HG03342 (cell line): ENCODE measurements around the gene SLC25A21.
"Not testable (repeated sequence)": the region's sequence is repeated elsewhere in the genome, so short reads cannot be mapped to it uniquely, and the experiment has no call there.

ENCODE experiments used
- ATAC-seq: cut with Tn5 transposase; IDR thresholded peaks from one replicate; pipeline ENCODE4 v1.9.1; 2021; ENCODE audit warnings: mild to moderate bottlenecking, moderate library complexity; ENCODE audit not compliant: unreplicated experiment

Gene SLC25A21

GRCh38 chr14:36900846-36901245, 271.6 kb downstream of the SLC25A21 start:
- no peak for ATAC-seq

- ATAC-seq: not testable (repeated sequence)
Observed at GRCh38 chr14:36896300-36896699, 276.1 kb downstream of the SLC25A21 start.

DNA sequence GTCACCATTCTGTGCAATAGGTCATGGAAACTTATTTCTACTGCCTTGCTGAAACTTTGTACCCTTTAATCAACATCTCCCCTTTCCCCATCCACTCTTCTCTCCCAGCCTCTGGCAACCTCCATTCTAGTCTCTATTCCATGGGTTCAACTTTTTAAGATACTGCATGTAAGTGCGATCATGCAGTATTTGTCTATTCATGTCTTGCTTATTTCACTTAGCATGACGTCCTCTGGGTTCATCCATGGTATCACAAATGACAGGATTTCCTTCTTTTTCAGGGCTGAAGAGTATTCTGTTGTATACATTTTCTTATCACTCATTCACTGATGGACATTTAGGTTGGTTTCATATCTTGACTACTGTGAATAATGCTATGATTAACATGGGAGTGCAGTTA, 288.4 kb downstream of the SLC25A21 start:
- no peak for ATAC-seq

GRCh38 chr14:36880276-36880675, 292.1 kb downstream of the SLC25A21 start:
- ATAC-seq: no peak

DNA sequence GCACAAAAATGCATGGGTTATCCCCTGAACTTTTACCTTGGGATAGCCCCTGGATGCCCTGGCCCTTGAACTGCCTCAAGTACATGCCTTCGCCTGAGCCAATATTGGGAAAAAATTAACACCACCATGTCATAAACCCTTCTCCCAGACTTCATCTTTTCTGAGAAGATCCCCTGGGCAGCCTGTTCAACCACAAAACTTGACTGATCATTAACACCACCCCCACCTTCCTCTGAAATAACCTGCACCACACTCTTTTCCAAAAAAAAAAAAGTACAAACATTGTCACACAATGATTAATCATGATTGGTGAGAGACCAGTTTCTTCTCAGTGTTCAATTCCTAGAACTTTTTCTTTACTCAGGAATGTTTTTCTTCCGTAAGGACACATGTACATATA, 292.8 kb downstream of the SLC25A21 start:
- no peak for ATAC-seq

GRCh38 chr14:36874396-36875138, 297.8 kb downstream of the SLC25A21 start:
- no peak for ATAC-seq

DNA sequence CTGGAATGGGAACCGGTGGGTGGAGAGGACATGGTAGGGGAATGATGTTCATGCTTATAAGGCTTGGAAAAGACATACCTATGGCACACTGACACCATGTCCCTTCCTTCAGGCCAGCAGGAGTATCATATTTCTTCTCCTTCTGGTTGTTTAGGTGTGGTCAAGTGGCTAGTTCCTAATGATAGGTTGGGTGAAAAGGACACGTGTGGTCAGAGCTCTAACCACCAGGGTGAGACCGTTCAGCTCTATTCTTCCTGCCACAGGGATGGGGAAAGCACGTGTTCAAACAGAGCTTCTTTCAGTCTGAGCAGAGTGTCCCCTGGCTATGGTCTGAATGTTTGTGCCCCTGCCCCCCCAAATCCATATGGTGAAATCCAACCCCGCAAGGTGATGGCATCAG, 301.6 kb downstream of the SLC25A21 start:
- ATAC-seq: no peak

DNA sequence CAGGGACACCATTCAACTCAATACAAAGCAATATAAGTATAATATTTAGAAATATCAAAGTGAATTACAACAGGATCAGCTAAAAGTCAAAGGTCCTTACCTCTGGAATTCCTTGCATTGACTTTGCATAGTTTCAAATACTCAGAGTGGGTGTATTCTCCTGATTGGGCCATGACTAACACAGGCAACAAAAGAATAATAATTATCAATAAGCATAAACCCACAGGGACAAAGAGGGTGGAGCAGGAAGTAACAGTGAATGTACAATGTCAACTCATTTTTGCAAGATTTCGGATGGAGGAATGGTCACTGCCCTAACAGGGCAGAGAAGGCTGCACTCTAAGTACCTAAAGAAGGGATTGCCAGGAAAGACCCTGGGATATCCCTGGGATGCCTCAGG, 303.3 kb downstream of the SLC25A21 start:
- ATAC-seq: no peak

DNA sequence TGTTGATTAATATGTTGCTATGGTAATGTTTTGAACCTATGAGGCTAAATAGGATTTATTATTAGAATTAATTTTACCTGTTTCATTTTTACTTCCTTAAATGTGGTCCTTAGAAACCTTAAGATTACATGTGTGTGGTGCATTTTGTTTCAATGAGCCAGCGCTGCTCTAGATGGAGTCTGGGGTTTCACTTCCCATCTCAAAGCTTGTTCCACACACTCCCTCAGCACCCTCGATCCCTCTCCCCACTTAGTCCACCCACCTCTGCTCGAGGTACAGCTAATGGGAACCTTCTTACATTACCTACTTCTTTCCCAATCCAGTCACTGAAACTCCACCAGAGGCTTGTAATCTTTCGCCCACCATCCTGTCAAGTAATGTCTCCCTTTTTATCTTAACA, 305.5 kb downstream of the SLC25A21 start:
- peak; percentile 86 for ATAC-seq

- ATAC-seq: no peak
Observed at GRCh38 chr14:36863271-36863670, 309.1 kb downstream of the SLC25A21 start.

DNA sequence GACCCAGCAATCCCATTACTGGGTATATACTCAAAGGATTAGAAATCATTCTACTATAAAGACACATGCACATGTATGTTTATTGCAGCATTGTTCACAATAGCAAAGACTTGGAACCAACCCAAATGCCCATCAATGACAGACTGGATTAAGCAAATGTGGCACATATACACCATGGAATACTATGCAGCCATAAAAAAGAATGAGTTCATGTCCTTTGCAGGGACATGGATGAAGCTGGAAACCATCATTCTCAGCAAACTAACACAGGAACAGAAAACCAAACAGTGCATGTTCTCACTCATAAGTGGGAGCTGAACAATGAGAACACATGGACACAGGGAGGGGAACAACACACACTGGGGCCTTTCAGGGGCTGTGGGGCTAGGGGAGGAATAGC, 310.2 kb downstream of the SLC25A21 start:
- not testable (repeated sequence) for ATAC-seq

DNA sequence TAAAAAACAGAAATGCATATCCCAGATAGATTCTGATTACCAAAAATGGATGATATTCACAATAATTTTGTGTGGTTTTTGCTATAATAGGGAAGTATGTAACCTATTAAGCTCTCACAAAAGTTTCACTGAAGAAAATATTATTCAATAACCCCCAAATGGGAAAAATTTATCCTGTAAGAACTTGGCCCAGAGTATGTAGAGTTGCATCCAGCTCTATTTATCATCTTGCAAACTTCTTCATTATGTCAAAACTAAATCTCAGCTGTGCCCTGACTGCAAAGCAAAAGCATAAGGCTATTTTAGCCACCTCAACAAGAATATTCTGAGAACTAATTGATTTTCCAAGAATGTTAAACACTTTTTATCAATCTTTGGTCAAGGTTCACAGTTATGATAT, 311.6 kb downstream of the SLC25A21 start:
- no peak for ATAC-seq

GRCh38 chr14:36859119-36859518, 313.3 kb downstream of the SLC25A21 start:
- ATAC-seq: no peak

DNA sequence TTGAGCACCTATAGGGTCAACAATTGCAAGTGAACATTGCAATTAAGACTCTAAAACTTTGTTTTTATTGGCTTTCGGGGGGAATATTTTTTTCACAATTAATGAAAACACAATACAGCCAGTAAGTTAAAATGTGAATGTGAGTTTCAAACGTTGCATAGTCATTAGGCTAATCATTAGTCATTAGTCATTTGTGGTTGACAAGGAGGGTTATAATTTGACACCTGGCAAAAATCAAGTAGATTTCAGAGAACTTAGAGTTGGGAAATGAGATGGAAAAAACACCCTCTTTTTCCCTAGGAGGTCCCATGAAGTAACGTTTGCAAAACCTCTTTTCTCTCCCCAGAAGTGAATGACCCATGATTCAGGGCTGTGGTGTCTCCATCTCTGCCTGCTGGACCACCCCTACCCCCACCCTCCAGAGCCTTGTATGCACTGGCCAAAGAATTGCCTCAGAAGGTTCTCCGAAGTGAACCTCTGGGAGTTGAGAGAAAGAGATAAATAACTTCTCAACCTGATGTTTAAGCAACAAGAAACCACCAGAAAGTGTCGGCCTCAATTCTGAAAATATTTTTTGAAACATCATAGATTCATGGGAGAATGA, 314.5 kb downstream of the SLC25A21 start:
- no peak for ATAC-seq

DNA sequence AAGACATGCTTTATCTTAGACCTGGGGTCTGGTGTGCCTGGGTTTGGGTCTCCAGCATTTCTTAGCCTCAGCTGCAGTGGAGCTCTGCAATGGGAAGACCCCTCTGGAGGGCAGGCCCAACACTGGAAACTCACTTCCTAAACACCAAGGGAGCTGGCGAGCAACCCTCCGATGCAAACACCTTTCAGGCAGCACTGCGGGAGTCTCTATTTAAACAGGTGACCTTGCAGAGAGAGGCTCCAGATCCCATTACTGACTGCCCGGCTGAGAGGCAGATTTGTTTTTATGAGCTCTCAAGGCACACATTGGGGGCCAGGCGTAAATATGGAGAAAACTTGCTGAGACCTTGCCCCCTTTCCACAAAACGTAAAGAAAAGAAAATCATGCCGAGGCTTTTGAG, 315.3 kb downstream of the SLC25A21 start:
- ATAC-seq: no peak

DNA sequence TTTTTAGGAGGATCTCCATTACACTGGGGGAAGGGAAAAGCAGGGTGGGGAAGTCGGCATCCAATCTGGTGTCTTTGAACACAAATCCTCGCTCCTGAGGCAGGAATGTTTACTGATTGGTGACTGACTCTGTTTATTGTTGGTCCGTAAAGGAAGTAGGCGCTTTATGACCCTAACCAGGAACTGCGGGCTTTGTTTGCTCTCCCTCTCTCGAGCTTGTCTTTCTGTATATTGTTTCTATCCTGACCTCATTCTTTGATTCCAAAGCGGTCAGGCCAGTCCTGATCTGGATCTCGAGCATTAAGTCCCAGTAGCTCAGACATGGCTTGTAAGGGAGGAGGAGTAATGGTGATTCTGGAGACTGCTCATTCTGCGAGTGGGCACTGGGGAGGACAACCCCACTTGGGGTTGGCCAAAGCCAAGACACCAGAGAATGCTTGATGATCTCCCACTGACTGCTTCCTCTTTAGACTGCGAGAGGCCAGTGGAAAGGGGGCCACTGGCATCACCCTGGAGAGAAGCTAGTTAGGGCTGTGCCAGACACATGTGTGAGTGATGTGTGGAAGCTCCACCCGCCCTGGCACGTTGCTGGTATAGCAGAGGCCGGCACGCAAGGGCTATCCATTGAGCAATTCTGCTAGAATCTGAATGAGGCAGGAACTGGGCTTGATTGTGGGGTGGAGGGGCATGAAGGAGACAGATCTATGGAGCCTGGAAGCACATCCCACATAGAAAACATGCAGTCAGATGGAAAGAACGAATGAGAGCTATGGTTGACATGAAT, 316.1 kb downstream of the SLC25A21 start:
- ATAC-seq: no peak

DNA sequence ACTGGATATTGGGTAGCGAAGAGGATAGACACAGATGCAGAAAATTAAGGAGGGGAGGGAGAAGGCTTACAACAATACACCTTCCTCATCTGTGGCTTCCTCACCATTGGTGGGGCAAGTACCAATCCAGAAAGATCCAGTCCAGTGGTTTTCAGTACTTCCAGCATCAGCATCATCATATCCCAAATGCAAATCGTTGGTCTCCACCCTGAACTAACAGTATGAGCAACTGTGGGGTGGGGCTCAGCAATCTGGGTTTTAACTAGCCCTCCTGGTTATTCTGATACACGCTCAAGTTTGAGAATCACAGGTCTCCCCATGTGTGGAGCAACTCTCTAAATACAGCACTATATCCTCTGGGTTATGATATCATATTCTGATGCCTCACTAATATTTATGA, 317.0 kb downstream of the SLC25A21 start:
- ATAC-seq: no peak

DNA sequence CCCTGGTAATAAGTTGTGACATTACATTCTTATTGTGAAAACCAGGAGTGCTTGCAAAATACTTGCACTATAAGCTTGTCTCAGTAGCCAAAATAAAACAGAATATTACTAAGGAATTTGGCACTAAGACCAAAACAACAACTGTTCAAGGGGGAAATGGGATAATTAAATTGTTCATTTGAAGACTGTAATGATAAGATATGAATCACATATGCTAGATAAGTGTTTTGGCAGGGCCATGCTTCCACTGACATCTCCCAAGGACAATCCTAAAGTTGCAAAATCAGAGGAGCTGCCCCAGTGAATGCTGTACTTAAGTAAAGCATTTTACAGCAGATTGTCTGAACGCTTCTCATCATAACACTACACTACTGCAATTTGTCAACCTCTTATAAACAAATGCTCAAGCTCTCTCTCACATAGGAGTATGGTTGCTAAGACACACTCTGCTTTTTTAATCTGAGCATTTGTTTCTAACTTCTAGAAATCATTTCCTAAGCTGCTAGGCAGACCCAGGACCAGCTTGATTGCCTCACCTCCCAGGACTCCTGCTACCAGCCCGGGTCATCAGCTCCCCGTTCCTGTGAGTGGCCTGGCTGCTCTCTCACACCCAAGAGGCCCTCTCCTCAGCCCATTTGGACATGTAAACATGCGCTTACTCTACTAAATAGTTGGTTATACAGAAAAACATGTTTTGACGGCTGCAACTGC, 319.3 kb downstream of the SLC25A21 start:
- no peak for ATAC-seq

GRCh38 chr14:36848213-36848612, 324.2 kb downstream of the SLC25A21 start:
- no peak for ATAC-seq

GRCh38 chr14:36847366-36847765, 325.0 kb downstream of the SLC25A21 start:
- ATAC-seq: no peak

DNA sequence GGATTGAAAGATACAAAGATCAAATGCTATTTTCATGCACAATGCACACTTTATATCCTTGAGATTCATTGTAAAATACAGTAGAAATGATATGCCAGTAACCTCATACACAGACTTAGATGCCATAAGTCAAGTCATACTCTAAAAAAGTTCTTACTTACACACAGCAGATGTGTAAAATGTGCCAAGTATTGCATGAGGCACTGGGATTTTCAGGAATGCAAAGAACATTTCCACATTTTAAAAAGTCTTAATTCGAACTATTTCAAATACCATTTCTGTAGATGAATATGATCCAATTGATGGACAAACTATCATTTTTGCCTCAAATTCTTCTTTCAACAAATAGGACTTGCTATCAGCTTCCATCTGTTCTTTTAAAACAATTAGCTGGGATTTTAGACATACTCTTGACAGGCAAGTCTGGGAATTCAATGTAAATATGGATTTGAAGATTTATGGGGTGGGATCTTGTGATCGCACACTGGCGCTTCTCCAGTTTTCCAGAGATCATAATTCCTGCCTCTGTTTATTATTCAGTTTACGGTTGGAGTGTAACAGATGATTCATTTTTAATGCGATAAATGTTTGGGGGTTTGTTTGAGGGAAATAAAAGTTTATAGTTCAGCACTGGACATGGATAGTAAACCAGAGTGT, 326.9 kb downstream of the SLC25A21 start:
- no peak for ATAC-seq
